ENCODE results near the gene NR5A2.

The NR5A2 gene

DNA sequence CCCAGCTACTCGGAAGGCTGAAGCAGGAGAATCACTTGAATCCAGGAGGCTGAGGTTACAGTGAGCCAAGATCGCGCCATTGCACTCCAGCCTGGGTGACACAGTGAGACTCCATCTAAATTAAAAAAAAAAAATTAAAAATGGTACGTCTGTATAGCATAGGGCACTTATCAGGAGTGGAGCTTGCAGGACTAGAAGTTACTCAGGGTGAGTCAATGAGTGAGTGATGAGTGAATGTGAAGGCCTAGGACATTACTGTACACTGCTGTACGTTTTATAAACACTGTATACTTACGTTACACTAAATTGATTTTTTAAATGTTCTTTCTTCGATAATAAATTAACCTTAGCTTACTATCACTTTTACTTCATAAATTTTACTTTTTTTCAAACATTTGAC is 183.6 kb downstream of the NR5A2 start:
- no peak for DNase-seq

- no peak for DNase-seq
Measured at GRCh38 chr1:200213392-200213791, 185.9 kb downstream of the NR5A2 start.

DNA sequence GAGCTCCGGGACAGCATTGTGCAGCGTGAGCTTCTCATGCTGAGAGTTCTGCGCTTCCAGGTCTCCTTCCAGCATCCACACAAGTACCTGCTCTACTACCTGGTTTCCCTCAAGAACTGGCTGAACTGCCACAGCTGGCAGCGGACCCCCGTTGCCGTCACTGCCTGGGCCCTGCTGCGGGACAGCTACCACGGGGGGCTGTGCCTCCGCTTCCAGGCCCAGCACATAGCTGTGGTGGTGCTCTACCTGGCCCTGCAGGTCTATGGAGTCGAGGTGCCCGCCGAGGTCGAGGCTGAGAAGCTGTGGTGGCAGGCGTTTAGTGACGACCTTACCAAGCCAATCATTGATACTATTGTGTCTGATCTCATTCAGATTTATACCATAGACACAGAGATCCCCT is 186.4 kb downstream of the NR5A2 start:
- DNase-seq = no peak

DNA sequence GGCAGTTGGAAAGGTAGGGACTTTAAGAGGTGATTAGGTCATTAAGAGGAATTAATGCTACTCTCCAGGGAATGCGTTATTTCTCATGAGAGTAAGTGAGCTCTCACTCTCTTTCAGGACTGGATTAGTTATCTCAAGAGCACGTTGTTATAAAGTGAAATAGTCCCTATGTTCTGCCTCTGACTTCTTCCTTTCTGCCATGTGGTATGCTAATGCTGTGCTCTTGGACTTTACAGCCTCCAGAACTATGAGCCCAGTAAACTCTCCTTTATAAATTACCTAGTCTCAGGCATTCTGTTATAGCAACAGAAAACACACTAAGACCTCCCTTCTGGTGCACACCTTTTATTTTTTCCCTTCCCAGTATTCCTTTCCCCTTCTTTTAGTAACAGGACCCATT is 187.8 kb downstream of the NR5A2 start:
- DNase-seq = no peak

DNA sequence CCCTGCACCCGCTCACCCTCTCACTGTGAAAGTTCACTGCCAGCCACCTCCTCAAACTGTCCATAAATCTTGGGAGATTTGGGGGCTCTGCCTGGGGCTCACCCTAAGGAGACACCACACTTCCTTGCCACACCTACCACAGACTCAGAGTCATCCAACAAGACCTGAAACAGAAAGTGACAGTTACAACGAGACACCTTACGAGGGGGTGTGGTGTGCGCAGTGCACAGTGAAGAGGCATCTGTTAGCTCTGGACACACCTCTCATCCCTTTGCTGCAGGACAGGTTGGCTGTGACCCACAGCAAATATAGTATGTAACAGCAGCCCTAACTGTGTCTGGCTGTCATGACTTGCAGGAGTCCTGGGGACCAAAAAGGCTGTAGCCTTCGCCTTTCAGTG is 190.2 kb downstream of the NR5A2 start:
- no peak for DNase-seq

DNA sequence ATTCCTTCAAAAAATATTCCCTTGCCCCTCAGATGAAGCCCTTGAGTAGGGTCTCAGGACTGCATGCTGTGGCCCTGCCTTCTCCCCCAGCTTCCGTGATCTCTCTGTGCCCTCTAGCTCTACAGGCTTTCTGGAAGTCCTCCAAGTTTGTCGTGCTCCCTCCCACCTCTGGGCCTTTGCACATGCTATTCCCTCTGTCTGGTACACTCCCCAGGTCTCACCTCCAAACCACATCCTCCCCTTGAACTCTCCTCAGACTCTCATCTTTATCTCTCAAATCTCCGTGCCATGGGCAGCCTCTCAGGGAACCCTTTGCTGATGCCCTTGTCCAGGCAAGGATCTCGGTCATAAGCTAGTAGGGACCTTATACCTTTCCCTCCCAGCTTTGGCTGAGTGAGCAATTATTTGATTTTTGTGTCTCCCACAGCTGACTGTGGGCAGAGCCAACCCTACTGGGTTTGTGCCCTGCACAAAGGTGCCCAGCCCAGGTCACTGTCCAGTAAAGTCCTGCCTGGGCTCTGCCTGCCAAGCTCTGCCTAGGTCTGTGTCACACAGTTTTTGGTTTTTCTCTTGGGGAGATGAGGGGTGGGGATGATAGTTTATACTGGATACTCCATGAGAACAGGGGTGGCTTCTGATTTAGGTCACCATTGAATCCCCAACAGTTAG is 194.2 kb downstream of the NR5A2 start:
- DNase-seq = no peak

DNA sequence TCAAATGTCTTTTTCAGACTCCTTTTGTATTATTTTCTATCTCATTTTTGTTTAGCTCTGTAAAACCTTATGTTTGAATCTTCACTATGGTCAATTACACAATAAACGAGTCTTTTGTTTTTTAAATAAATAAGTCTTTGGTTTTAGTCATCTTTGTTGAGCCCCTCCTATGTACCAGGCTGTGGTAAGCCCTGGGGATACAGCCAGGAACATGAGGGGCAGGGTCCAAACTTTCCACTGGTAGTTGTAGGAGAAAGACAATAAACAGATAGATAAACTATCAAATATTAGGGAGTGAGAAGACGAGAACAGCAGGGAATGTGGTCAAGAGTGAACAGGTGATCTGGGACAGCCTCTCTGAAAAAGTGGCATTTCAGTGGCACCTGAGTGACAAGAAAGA is 195.7 kb downstream of the NR5A2 start:
- DNase-seq = no peak

GRCh38 chr1:200223613-200224012 is 196.1 kb downstream of the NR5A2 start:
- DNase-seq = no peak

DNA sequence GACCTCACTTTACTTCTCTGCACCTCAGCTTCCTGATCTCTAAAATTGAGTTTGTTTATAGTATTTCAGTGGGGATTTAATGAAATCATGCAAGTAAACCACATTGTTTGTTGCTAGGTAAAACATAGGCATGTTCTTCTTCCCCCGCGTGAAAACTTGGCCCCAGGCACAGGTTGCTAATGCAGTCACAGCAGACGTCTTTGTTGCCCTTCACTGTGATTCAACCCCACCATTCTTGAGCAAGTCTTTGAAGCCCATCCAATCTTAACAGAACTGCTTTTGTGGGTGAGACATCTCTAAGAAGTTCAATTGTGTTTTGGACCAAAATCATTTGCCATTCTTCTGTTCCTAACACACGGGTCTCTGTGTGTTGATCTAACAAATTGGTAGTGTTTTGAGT is 196.8 kb downstream of the NR5A2 start:
- DNase-seq = no peak

GRCh38 chr1:200226268-200226968 is 198.9 kb downstream of the NR5A2 start:
- no peak for DNase-seq

DNA sequence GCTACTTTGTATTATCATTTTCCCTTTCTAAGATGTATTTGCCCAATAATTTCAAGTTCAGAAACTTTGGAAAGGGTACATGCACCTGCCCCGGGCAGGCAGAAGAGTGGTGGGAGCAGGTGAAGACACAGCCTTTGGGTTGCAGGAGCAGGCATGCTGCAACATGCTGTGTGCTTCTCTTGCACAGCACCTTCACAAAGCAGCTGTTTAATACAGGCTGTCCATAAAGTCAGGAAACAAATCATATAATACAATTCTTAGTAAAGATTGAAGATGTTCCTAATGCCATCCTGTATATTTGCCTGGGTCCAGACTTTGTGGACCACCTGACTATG is 199.4 kb downstream of the NR5A2 start:
- no peak for DNase-seq

All from central memory CD4-positive, alpha-beta T cell (primary cell).